Right atrium auricular region (tissue), 2 donors: ENCODE data around the gene INTS15. TPM values are rescaled to one million over a fixed set of nuclear protein-coding genes. Genes with fewer than 3 reads are reported as not detected.

Experiments
- DNase-seq: peaks from one replicate; pipeline ENCODE4 v3.0.0-alpha.2; 2019; ENCODE audit warnings: low spot score
- H3K27ac ChIP-seq, 2 donors: fragments of 200-600 bp; sonication (generic); 1 replicate in 1 of 2; 2 replicates in 1 of 2; pipeline ENCODE4 v1.5.1; 2016 to 2019
- H3K27me3 ChIP-seq, 2 donors: fragments of 200-600 bp; sonication (generic); one replicate each; pipeline versions ENCODE4 v1.5.1 to v1.6.0; 2017 to 2019
- H3K36me3 ChIP-seq: fragments of 200-600 bp; sonication (generic); one replicate; pipeline ENCODE4 v1.5.1; 2016
- H3K4me1 ChIP-seq, 2 donors: fragments of 200-600 bp; sonication (generic); one replicate each; pipeline versions ENCODE4 v1.5.1 to v1.6.0; 2017 to 2019
- H3K4me3 ChIP-seq, 2 donors: fragments of 200-600 bp; sonication (generic); 1 replicate in 1 of 2; 2 replicates in 1 of 2; pipeline ENCODE4 v1.5.1; 2017 to 2019; ENCODE audit warnings: mild to moderate bottlenecking in 1 of 2, moderate library complexity in 1 of 2
- H3K9me3 ChIP-seq, 2 donors: fragments of 200-600 bp; sonication (generic); one replicate each; pipeline ENCODE4 v1.5.1; 2019
- CTCF ChIP-seq, 2 donors: fragments of 200-600 bp; sonication (generic); IDR thresholded peaks; one replicate each; pipeline ENCODE4 v1.5.1; 2019; ENCODE audit warnings: antibody characterized with exemption in 2 of 2
- total RNA-seq, 2 donors: library from RNA; depleted of rRNA; stranded (reverse); fragments of >200 nt; gene quantifications; one replicate each; pipeline ENCODE4 v1.1.0, GENCODE V29; 2016

INTS15 gene
- total RNA-seq, 2 donors from 2014 or later: 12.5 to 19.5 TPM

GRCh38 chr7:6647080-6647479 is 57.3 kb downstream of the INTS15 start:
- no peak for DNase-seq
- Histone ChIP-seq H3K27ac (no peak overlapping the region), H3K4me1 (no peaks in the 10 kb centered on the region), H3K9me3 (peaks cover 0 to under 1% of the 10 kb centered on the region in 2 donors), H3K27me3 (no peaks in the 10 kb centered on the region), H3K36me3 (peaks cover 66% of the 10 kb centered on the region), H3K4me3 (no peak overlapping the region)
- TF ChIP-seq CTCF (IDR thresholded peaks at IDR 0.05): no peak

- no peaks in the 10 kb centered on the region for H3K4me1 ChIP-seq
- no peak overlapping the region for H3K27ac ChIP-seq
- no peak for TF ChIP-seq CTCF (IDR thresholded peaks at IDR 0.05)
- no peaks in the 10 kb centered on the region for H3K27me3 ChIP-seq
- peaks cover 0 to 5% of the 10 kb centered on the region in 2 donors for H3K9me3 ChIP-seq
- peaks cover 66% of the 10 kb centered on the region for H3K36me3 ChIP-seq
- DNase-seq: no peak
- H3K4me3 ChIP-seq: no peak overlapping the region
Measured at GRCh38 chr7:6647541-6647940, 57.7 kb downstream of the INTS15 start.

- Histone ChIP-seq H3K9me3 (peaks cover 0 to 7% of the 10 kb centered on the region in 2 donors), H3K27ac (no peak overlapping the region), H3K27me3 (no peaks in the 10 kb centered on the region), H3K36me3 (peaks cover 61% of the 10 kb centered on the region), H3K4me1 (no peaks in the 10 kb centered on the region), H3K4me3 (no peak overlapping the region)
- no peak for TF ChIP-seq CTCF (IDR thresholded peaks at IDR 0.05)
- no peak for DNase-seq
Measured at GRCh38 chr7:6648066-6648814, 58.4 kb downstream of the INTS15 start.

- H3K9me3 ChIP-seq: peaks cover 0 to 7% of the 10 kb centered on the region in 2 donors
- H3K36me3 ChIP-seq: peaks cover 56% of the 10 kb centered on the region
- no peaks in the 10 kb centered on the region for H3K4me1 ChIP-seq
- no peaks in the 10 kb centered on the region for H3K27me3 ChIP-seq
- no peak overlapping the region for H3K4me3 ChIP-seq
- TF ChIP-seq CTCF (IDR thresholded peaks at IDR 0.05): no peak
- DNase-seq: no peak
- H3K27ac ChIP-seq: no peak overlapping the region
Measured at GRCh38 chr7:6648815-6649104, 58.9 kb downstream of the INTS15 start.

- DNase-seq: no peak
- H3K9me3 ChIP-seq: peaks cover 0 to 7% of the 10 kb centered on the region in 2 donors
- H3K4me1 ChIP-seq: no peaks in the 10 kb centered on the region
- no peak overlapping the region for H3K27ac ChIP-seq
- no peaks in the 10 kb centered on the region for H3K27me3 ChIP-seq
- no peak for TF ChIP-seq CTCF (IDR thresholded peaks at IDR 0.05)
- H3K4me3 ChIP-seq: no peak overlapping the region
- H3K36me3 ChIP-seq: peaks cover 49% of the 10 kb centered on the region
Measured at GRCh38 chr7:6649241-6649961, 59.6 kb downstream of the INTS15 start.
